Right atrium auricular region (tissue), 2 donors: ENCODE data around the gene HLA-G. TPM values are rescaled to one million over a fixed set of nuclear protein-coding genes. Genes with fewer than 3 reads are reported as not detected.
A peak's percentile ranks its signal among the peaks of the same experiment; 100 is the strongest.

Experiments
- DNase-seq: peaks from one replicate; pipeline ENCODE4 v3.0.0-alpha.2; 2019; ENCODE audit warnings: low spot score
- H3K27ac ChIP-seq, 2 donors: fragments of 200-600 bp; sonication (generic); 1 replicate in 1 of 2; 2 replicates in 1 of 2; pipeline ENCODE4 v1.5.1; 2016 to 2019
- H3K27me3 ChIP-seq, 2 donors: fragments of 200-600 bp; sonication (generic); one replicate each; pipeline versions ENCODE4 v1.5.1 to v1.6.0; 2017 to 2019
- H3K36me3 ChIP-seq: fragments of 200-600 bp; sonication (generic); one replicate; pipeline ENCODE4 v1.5.1; 2016
- H3K4me1 ChIP-seq, 2 donors: fragments of 200-600 bp; sonication (generic); one replicate each; pipeline versions ENCODE4 v1.5.1 to v1.6.0; 2017 to 2019
- H3K4me3 ChIP-seq, 2 donors: fragments of 200-600 bp; sonication (generic); 1 replicate in 1 of 2; 2 replicates in 1 of 2; pipeline ENCODE4 v1.5.1; 2017 to 2019; ENCODE audit warnings: mild to moderate bottlenecking in 1 of 2, moderate library complexity in 1 of 2
- H3K9me3 ChIP-seq, 2 donors: fragments of 200-600 bp; sonication (generic); one replicate each; pipeline ENCODE4 v1.5.1; 2019
- CTCF ChIP-seq, 2 donors: fragments of 200-600 bp; sonication (generic); IDR thresholded peaks; one replicate each; pipeline ENCODE4 v1.5.1; 2019; ENCODE audit warnings: antibody characterized with exemption in 2 of 2
- total RNA-seq, 2 donors: library from RNA; depleted of rRNA; stranded (reverse); fragments of >200 nt; gene quantifications; one replicate each; pipeline ENCODE4 v1.1.0, GENCODE V29; 2016

HLA-G gene
- total RNA-seq, 2 donors from 2014 or later = not detected

GRCh38 chr6:29792123-29793035, 35.2 kb upstream of the HLA-G start:
- H3K36me3 ChIP-seq = no peaks in the 10 kb centered on the region
- H3K9me3 ChIP-seq = no peaks in the 10 kb centered on the region
- H3K27ac ChIP-seq = peak overlapping the region; percentile 12 to 63
- peak; percentile 49 to 81 for TF ChIP-seq CTCF (IDR thresholded peaks at IDR 0.05)
- no peaks in the 10 kb centered on the region for H3K27me3 ChIP-seq
- peaks cover 0 to 23% of the 10 kb centered on the region in 2 donors for H3K4me1 ChIP-seq
- DNase-seq = peak; percentile 78
- peak overlapping the region; percentile 60 to 62 for H3K4me3 ChIP-seq

GRCh38 chr6:29793036-29793356, 34.6 kb upstream of the HLA-G start:
- Histone ChIP-seq H3K27me3 (no peaks in the 10 kb centered on the region), H3K9me3 (no peaks in the 10 kb centered on the region), H3K4me3 (peak overlapping the region; percentile 60 to 62), H3K27ac (no peak overlapping the region), H3K36me3 (no peaks in the 10 kb centered on the region), H3K4me1 (peaks cover 0 to 23% of the 10 kb centered on the region in 2 donors)
- no peak for TF ChIP-seq CTCF (IDR thresholded peaks at IDR 0.05)
- DNase-seq = no peak

- H3K9me3 ChIP-seq = no peaks in the 10 kb centered on the region
- H3K27me3 ChIP-seq = no peaks in the 10 kb centered on the region
- no peak overlapping the region for H3K4me3 ChIP-seq
- DNase-seq = no peak
- no peak overlapping the region for H3K27ac ChIP-seq
- H3K36me3 ChIP-seq = no peaks in the 10 kb centered on the region
- peaks cover 0 to 23% of the 10 kb centered on the region in 2 donors for H3K4me1 ChIP-seq
- no peak for TF ChIP-seq CTCF (IDR thresholded peaks at IDR 0.05)
Observed at GRCh38 chr6:29793796-29794195, 33.8 kb upstream of the HLA-G start.

DNA sequence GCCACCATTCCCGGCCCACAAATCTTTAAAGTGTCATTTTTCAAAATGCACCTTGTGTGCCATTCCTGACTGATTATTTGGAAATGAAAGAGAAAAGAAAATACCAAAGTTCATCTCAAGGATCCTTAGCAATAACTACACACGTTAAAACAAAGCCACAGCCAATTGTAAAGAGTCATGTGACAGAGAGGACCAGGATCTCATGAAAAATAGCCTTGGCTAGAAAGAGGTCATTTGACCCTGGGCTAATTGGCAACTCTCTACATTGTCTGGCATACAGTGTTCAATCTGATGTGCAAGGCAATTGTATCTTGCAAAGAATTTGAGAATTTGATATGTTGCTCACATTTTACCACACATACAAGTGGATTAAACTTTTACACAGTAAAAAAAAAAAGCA, 31.6 kb upstream of the HLA-G start:
- Histone ChIP-seq H3K4me3 (no peak overlapping the region), H3K4me1 (peaks cover 0 to 22% of the 10 kb centered on the region in 2 donors), H3K36me3 (no peaks in the 10 kb centered on the region), H3K27me3 (no peaks in the 10 kb centered on the region), H3K27ac (no peak overlapping the region), H3K9me3 (no peaks in the 10 kb centered on the region)
- DNase-seq = no peak
- TF ChIP-seq CTCF (IDR thresholded peaks at IDR 0.05) = no peak

- DNase-seq = no peak
- no peaks in the 10 kb centered on the region for H3K9me3 ChIP-seq
- peaks cover 0 to 11% of the 10 kb centered on the region in 2 donors for H3K4me1 ChIP-seq
- no peak for TF ChIP-seq CTCF (IDR thresholded peaks at IDR 0.05)
- H3K27ac ChIP-seq = no peak overlapping the region
- H3K4me3 ChIP-seq = no peak overlapping the region
- no peaks in the 10 kb centered on the region for H3K36me3 ChIP-seq
- H3K27me3 ChIP-seq = no peaks in the 10 kb centered on the region
Observed at GRCh38 chr6:29797135-29797534, 30.5 kb upstream of the HLA-G start.
